B cell (primary cell): Measurements from ENCODE around the gene TCAP. TPM values are rescaled to one million over a fixed set of nuclear protein-coding genes. Genes with fewer than 3 reads are reported as not detected.

ENCODE experiments used
- ATAC-seq: fragments of 200-7000 bp; cut with Tn5 transposase; one replicate; pipeline ENCODE4 v1.10.0; 2021; ENCODE audit warnings: low read depth, mild to moderate bottlenecking, moderate number of reproducible peaks, moderate library complexity
- CTCF ChIA-PET: fragments of 350-600 bp; sonication (Branson Sonifier 250); formaldehyde crosslinking; loops from one replicate; lab custom pipeline; 2021; ENCODE audit warnings: antibody characterized with exemption, inconsistent platforms; lab: Charles Lee
- POLR2A ChIA-PET: fragments of 350-600 bp; sonication (Branson Sonifier 250); formaldehyde crosslinking; loops from one replicate; lab custom pipeline; 2021; ENCODE audit warnings: antibody characterized with exemption; lab: Charles Lee
- DNase-seq: peaks from one replicate; pipeline ENCODE4 v3.0.0; 2013
- H2AFZ ChIP-seq: 2 replicates; pipeline ENCODE4 v1.6.1; 2012; ENCODE audit warnings: mild to moderate bottlenecking, low read depth, low read length; ENCODE audit not compliant: insufficient read depth, poor library complexity, severe bottlenecking
- H3K27ac ChIP-seq, 2 donors: 1 replicate in 1 of 2; 2 replicates in 1 of 2; pipeline ENCODE4 v1.5.1; 2012 to 2013; ENCODE audit warnings: low read length in 2 of 2, mild to moderate bottlenecking in 2 of 2, moderate library complexity in 1 of 2
- H3K27me3 ChIP-seq, 4 experiments: fragments of 200-600 bp in 1 of 4; sonication (generic) in 1 of 4; replicated peaks in 1 of 4; 1 replicate in 2 of 4; 2 replicates in 2 of 4; pipeline versions ENCODE4 v1.6.1 to v1.7.0; 2013 to 2016; ENCODE audit warnings: low read length in 3 of 4, mild to moderate bottlenecking in 2 of 4, mixed read lengths in 1 of 4, moderate library complexity in 1 of 4; ENCODE audit not compliant: insufficient read depth in 4 of 4, control insufficient read depth in 3 of 4; ENCODE audit errors: control extremely low read depth in 1 of 4
- H3K36me3 ChIP-seq, 2 experiments: replicated peaks in 1 of 2; 1 replicate in 1 of 2; 2 replicates in 1 of 2; pipeline versions ENCODE4 v1.6.1 to v1.7.1; 2013; ENCODE audit warnings: low read length in 1 of 2; ENCODE audit not compliant: insufficient read depth in 2 of 2, control insufficient read depth in 1 of 2; ENCODE audit errors: control extremely low read depth in 1 of 2, extremely low read depth in 1 of 2
- H3K4me1 ChIP-seq, 2 donors: fragments of 200-600 bp in 1 of 2; sonication (generic) in 1 of 2; 1 replicate in 1 of 2; 2 replicates in 1 of 2; pipeline versions ENCODE4 v1.5.1 to v1.6.1; 2013 to 2017; ENCODE audit warnings: low read length in 2 of 2; ENCODE audit not compliant: control insufficient read depth in 2 of 2, insufficient read depth in 2 of 2
- H3K4me2 ChIP-seq: replicated peaks from 2 replicates; pipeline ENCODE3; 2012; ENCODE audit warnings: mild to moderate bottlenecking, low read depth, low read length; ENCODE audit not compliant: poor library complexity, severe bottlenecking
- H3K4me3 ChIP-seq, 5 experiments: fragments of 200-600 bp in 1 of 5; sonication (generic) in 1 of 5; 1 replicate in 3 of 5; 2 replicates in 2 of 5; pipeline versions ENCODE4 v1.5.1 to v1.7.0; 2011 to 2016; ENCODE audit warnings: low read length in 4 of 5, mild to moderate bottlenecking in 4 of 5, low read depth in 2 of 5, control low read depth in 1 of 5, moderate library complexity in 1 of 5; ENCODE audit not compliant: insufficient read depth in 1 of 5; ENCODE audit errors: control extremely low read depth in 1 of 5, extremely low read depth in 1 of 5
- H3K79me2 ChIP-seq: fragments of 200-600 bp; sonication (generic); one replicate; pipeline ENCODE4 v1.6.0; 2016; ENCODE audit warnings: low read length; ENCODE audit not compliant: control insufficient read depth, insufficient read depth
- H3K9ac ChIP-seq: fragments of 200-600 bp; sonication (generic); 2 replicates; pipeline ENCODE4 v1.6.1; 2017; ENCODE audit warnings: mild to moderate bottlenecking, low read length, moderate library complexity
- H3K9me3 ChIP-seq, 3 donors: one replicate each; pipeline versions ENCODE4 v1.6.1 to v1.7.1; 2013; ENCODE audit warnings: low read length in 2 of 3; ENCODE audit not compliant: control insufficient read depth in 2 of 3, insufficient read depth in 1 of 3; ENCODE audit errors: control extremely low read depth in 1 of 3
- H4K20me1 ChIP-seq: 2 replicates; pipeline ENCODE4 v1.6.0; 2012; ENCODE audit warnings: mild to moderate bottlenecking, low read length; ENCODE audit not compliant: insufficient read depth, control insufficient read depth, poor library complexity, severe bottlenecking
- H3K27ac Mint-ChIP-seq: one replicate; pipeline ENCODE4 v1.8.0; 2021; ENCODE audit warnings: mixed read lengths
- H3K27me3 Mint-ChIP-seq: one replicate; pipeline ENCODE4 v1.8.0; 2021; ENCODE audit warnings: mixed read lengths
- H3K4me1 Mint-ChIP-seq: one replicate; pipeline ENCODE4 v1.8.0; 2021; ENCODE audit warnings: mixed read lengths
- H3K4me3 Mint-ChIP-seq: one replicate; pipeline ENCODE4 v1.8.0; 2021; ENCODE audit warnings: mixed read lengths
- H3K9me3 Mint-ChIP-seq: one replicate; pipeline ENCODE4 v1.8.0; 2022; ENCODE audit warnings: mixed read lengths; ENCODE audit not compliant: insufficient read depth
- EZH2 ChIP-seq: IDR thresholded peaks from 2 replicates; pipeline ENCODE4 v1.6.1; 2012; ENCODE audit warnings: borderline replicate concordance, low read depth, mild to moderate bottlenecking, moderate library complexity, low read length; ENCODE audit not compliant: insufficient read depth, poor library complexity, severe bottlenecking
- WGBS: methylation state at CpG from one replicate; pipeline ENCODE4 v1.1.5; 2013; ENCODE audit warnings: missing lambda C conversion rate; ENCODE audit not compliant: insufficient coverage; 5-methylcytosine and 5-hydroxymethylcytosine counted together
- intact Hi-C: fragments of 100-400 bp; cut with micrococcal nuclease; formaldehyde crosslinking; loops from one replicate; pipeline ENCODE4 v1.10.0; 2022
- polyA plus RNA-seq: library from polyadenylated mRNA; depleted of rRNA; stranded (reverse); fragments of >200 nt; gene quantifications from 2 replicates; pipeline ENCODE4 v1.2.3, GENCODE V29; 2012
- total RNA-seq, 2 donors: library from RNA; stranded (reverse); fragments of 120-200 nt in 1 of 2; gene quantifications; 1 replicate in 1 of 2; 2 replicates in 1 of 2; pipeline versions ENCODE4 v1.2.3 to v1.2.4, GENCODE V29; 2013 to 2022
- TF ChIP-seq, protein P1 (sequence below): fragments of 200-600 bp; IDR thresholded peaks from one replicate; pipeline ENCODE4 v1.8.0; 2022; ENCODE audit warnings: antibody characterized with exemption, mild to moderate bottlenecking

The TCAP gene
- total and polyA plus RNA-seq, 2 donors (not counting 1 experiment from before 2014, with no cell fraction given), result 3.8 to 5.1 TPM

- Mint-ChIP-seq H3K27ac (no peak overlapping the region), H3K27me3 (peaks cover 13% of the 10 kb centered on the region), H3K4me1 (peaks cover 41% of the 10 kb centered on the region), H3K4me3 (no peak overlapping the region), H3K9me3 (no peaks in the 10 kb centered on the region)
- intact Hi-C loops, result no loop called here
- H2AFZ ChIP-seq, result no peak overlapping the region
- peaks cover 44 to 57% of the 10 kb centered on the region in 2 donors for H3K4me1 ChIP-seq
- WGBS, result 78% methylated on average over 12 of the region's 17 CpGs
- peaks cover 0 to 30% of the 10 kb centered on the region in 2 experiments for H3K36me3 ChIP-seq
- no peaks in the 10 kb centered on the region for H4K20me1 ChIP-seq
- no peak for TF ChIP-seq EZH2
- TF ChIP-seq, protein P1, sequence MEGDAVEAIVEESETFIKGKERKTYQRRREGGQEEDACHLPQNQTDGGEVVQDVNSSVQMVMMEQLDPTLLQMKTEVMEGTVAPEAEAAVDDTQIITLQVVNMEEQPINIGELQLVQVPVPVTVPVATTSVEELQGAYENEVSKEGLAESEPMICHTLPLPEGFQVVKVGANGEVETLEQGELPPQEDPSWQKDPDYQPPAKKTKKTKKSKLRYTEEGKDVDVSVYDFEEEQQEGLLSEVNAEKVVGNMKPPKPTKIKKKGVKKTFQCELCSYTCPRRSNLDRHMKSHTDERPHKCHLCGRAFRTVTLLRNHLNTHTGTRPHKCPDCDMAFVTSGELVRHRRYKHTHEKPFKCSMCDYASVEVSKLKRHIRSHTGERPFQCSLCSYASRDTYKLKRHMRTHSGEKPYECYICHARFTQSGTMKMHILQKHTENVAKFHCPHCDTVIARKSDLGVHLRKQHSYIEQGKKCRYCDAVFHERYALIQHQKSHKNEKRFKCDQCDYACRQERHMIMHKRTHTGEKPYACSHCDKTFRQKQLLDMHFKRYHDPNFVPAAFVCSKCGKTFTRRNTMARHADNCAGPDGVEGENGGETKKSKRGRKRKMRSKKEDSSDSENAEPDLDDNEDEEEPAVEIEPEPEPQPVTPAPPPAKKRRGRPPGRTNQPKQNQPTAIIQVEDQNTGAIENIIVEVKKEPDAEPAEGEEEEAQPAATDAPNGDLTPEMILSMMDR, result no peak
- H3K79me2 ChIP-seq, result peaks cover 7% of the 10 kb centered on the region
- CTCF ChIA-PET, result interaction anchor here (1.1 kb wide), 1 partner anchor 9 kb away, joined by 3 read pairs; no protein-coding TSS in a partner anchor
- H3K9me3 ChIP-seq, result no peaks in the 10 kb centered on the region
- H3K27me3 ChIP-seq, result peaks cover 0 to 18% (median 7%) of the 10 kb centered on the region in 4 experiments
- no peak overlapping the region for H3K9ac ChIP-seq
- POLR2A ChIA-PET, result interaction anchor here (0.6 kb wide), 2 partner anchors 67 to 276 kb away, joined by 4 to 7 read pairs; no protein-coding TSS in a partner anchor
- DNase-seq, result no peak
- ATAC-seq, result no peak
- no peak overlapping the region for H3K4me3 ChIP-seq
- no peak overlapping the region for H3K4me2 ChIP-seq
- no peak overlapping the region for H3K27ac ChIP-seq
These were observed 1.2 kb upstream of the TCAP start for GRCh38 chr17:39663688-39664580.
